CD4-positive, alpha-beta T cell treated with Interleukin-12 subunit alpha and Interleukin-12 subunit beta, for 1 hour (primary cell): ENCODE results near the gene LIN7A.

Experiments used
- DNase-seq: peaks from one replicate; pipeline ENCODE4 v3.0.0-alpha.2; 2020

LIN7A gene

DNA sequence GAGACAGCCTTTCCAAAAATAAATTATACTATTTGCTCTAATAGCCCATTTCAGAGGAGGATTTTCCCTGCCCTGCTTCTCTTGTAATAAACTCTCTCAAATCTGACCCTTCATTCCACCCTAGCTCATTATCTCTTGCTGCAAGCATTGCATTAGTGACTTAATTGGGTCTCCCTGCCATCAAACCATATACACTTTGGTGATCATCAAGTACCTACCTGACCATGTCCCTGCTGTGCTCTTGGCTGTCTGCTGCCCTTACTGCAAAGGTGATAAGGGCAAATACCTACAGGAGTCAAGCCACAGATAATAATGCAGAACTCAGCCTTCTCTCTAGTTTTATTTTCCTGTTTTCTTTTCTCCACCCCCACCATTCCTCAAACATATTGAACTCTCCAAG is 88.4 kb downstream of the LIN7A start:
- no peak for DNase-seq

DNA sequence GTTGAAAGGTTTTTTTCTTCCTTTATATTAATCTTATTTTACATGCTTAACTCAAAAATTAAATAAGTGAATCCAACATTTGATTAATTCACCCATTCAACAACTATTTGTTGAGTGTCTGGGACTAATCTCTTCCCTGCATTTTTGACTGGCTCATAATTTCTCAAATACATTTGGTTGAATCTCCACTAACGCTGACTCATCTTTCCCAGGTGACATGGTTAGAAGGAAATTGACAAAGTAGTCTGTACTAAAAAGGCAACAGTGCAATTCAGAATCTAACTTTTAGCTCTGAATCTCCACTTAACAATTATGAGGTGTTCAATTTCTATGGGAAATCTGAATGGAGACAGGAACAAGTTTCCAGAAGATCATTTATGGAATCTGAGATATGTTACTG is 88.9 kb downstream of the LIN7A start:
- DNase-seq = no peak

DNA sequence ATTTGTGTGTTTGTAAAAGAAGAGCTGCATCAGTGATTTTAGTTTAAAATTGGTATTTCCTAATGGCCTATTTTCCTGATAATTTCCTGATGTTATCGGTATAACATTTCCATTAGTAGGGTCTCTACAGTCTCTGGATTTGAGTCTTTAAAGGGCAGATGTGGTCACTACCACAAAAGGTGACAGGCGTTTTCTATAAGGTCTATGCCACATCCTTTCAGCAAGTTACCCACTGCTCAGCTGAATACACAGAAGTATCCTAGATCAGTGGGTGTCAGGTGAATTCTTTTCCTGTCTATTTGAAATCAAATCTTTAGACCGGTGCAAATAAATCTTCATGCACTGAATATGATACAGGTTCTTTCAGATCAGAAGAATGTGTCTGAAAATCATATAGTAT is 90.2 kb downstream of the LIN7A start:
- DNase-seq = no peak

GRCh38 chr12:80846952-80847351 is 90.8 kb downstream of the LIN7A start:
- no peak for DNase-seq

DNA sequence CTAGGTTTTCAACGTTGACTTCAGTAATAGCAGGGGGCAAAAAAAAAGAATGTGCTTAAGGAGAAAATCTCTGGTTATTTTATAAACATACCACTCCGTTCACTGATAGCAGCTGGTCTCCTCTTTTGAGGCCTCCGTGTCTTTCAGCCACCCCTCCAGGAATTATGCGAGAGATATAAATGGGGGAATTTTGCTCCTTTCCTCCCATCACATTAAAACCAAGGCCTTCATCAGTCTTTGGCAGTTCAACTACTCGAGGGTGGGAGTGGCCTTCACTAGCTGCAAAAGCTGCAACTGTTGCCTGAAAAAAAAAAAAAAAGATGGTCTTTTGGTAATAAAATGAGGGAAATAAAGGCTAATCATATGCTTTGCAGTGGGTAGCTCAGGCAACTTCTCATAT is 92.1 kb downstream of the LIN7A start:
- no peak for DNase-seq

GRCh38 chr12:80843969-80844368 is 93.8 kb downstream of the LIN7A start:
- DNase-seq = no peak

DNA sequence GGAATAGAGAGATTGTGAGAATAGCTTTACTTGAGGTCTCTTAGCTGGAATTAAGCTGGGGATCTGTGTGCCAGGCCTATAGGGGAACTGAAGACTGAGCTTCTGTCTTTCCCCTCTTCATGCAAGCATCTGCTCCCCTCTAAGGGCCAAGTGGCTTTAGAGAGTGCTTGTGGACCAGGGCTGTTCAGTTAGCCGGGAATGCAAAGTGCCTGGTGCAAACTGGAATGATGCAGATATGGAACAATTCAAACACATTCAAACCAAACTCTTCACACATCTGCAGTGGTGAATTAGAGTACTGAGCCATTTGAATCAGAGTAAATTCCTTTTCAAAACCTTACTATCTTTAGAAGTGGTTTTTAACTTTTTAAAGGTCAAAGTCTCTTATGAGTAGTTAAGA is 99.0 kb downstream of the LIN7A start:
- DNase-seq = no peak

- no peak for DNase-seq
These were observed 99.6 kb downstream of the LIN7A start for GRCh38 chr12:80838024-80838658.

DNA sequence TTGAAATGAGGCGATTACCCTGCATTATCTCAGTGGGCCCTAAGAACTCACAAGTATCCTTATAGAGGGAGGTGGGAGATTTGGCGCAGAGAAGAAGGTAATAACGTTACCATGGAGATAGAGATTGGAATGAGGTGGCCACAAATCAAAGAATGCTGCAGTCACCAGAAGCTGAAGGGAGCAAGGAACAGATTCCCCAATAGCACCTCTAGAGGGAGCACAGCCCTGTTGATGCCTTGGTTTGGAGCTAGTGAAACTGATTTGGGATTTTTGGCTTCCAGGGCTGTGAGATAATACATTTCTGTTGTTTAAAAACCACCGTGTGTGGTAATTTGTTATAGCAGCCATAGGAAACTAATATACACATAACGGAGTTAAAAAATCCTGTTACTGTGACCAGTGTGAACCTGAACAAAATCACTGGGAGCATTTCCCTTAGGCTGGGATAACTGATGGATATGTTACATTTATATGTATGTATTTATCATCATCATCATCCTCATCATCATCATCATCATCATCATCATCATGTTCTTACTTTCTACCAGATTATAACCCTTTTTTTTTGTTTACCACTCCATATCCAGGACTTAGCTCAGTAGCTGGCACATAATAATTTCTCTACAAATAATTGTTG is 100.3 kb downstream of the LIN7A start:
- DNase-seq = no peak

- DNase-seq = no peak
These were observed 103.0 kb downstream of the LIN7A start for GRCh38 chr12:80834724-80835123.

DNA sequence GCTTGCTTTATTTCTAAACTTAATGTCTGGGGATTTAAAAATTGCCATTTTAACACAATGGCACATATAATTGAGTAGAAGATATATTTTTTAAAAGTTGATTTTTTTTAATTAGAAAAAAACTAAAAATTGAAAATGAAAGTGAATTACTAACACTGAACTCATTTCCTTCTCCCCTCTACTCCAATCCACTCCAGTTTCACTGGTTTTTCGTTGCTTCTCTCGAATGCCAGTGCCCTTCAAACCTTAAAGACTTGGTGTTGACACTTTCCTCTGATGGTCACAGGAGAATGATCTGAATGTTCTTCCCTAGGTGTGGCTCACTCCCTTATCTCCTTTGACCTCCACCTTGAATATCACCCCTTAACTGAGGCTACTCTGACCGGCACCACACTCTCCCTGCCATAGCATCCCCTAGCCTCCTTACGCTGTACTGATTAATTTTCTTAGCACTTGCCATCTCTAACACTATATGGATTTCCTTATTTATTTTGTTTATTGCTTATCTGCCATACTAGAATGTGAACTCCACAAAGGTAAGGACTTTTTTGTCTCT is 107.1 kb downstream of the LIN7A start:
- DNase-seq = no peak

- DNase-seq = no peak
These were observed 108.0 kb downstream of the LIN7A start for GRCh38 chr12:80829767-80830166.

DNA sequence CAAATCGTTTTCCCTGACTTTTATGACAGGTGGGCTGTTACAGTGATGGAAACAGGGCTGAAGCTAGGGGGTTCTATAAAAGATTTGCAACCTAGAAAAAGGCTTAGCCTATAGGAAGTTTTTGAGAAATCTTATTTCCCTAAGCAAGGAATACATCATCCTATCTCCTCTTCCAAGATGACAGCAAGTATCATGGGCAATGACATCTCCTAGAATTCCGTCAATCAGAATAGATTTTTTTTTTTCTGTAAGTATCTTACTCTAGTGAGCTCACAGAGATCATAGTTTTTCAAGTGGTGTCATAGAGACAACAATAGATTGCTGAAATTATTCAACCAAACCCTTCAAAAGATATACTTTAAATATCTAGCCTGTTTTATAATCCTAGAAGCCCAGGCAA is 112.2 kb downstream of the LIN7A start:
- no peak for DNase-seq

- no peak for DNase-seq
These were observed 114.3 kb downstream of the LIN7A start for GRCh38 chr12:80823393-80823792.

- no peak for DNase-seq
These were observed 116.2 kb downstream of the LIN7A start for GRCh38 chr12:80821513-80822000.

GRCh38 chr12:80818878-80819277 is 118.9 kb downstream of the LIN7A start:
- DNase-seq = no peak

DNA sequence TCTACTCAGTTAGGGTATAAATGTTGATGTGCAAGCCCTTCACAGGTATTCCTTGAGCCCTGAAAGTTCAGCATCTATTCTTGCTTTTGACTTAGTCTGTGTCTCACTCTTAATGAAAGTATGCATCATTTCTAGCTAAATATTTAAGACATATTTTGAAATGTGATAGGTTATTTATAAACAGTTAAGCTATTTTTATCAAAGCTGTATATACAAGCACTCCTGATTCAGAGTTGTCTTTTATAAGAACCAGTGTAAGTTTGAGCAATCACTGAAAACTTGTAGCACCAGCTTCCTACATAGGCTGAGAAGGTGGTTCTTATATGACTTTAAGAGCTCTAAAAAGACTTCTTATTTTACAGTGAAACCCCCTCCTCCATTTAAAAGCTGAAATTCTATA is 122.4 kb downstream of the LIN7A start:
- DNase-seq = no peak

GRCh38 chr12:80814453-80814852 is 123.3 kb downstream of the LIN7A start:
- DNase-seq = no peak

GRCh38 chr12:80813820-80814219 is 123.9 kb downstream of the LIN7A start:
- no peak for DNase-seq

GRCh38 chr12:80811957-80812708 is 125.6 kb downstream of the LIN7A start:
- DNase-seq = no peak

DNA sequence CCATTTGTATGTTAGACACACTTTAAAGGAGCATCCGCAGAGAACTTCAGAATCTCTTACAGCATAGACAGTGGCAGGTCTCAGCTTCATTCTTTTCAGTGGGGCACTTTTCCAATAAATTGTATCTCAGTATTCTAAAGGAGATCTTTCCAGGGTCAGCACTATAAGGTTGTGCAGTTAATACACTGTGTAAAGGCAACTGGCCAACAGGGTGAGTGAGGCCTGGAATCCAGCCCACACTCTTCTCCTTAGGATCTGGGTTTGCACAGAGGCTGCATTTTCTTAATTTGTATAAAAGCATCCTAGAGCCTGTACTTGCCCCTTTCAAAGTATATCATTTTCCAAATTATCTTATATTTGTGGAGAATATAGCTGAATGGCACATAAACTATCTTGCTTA is 126.9 kb downstream of the LIN7A start:
- no peak for DNase-seq

DNA sequence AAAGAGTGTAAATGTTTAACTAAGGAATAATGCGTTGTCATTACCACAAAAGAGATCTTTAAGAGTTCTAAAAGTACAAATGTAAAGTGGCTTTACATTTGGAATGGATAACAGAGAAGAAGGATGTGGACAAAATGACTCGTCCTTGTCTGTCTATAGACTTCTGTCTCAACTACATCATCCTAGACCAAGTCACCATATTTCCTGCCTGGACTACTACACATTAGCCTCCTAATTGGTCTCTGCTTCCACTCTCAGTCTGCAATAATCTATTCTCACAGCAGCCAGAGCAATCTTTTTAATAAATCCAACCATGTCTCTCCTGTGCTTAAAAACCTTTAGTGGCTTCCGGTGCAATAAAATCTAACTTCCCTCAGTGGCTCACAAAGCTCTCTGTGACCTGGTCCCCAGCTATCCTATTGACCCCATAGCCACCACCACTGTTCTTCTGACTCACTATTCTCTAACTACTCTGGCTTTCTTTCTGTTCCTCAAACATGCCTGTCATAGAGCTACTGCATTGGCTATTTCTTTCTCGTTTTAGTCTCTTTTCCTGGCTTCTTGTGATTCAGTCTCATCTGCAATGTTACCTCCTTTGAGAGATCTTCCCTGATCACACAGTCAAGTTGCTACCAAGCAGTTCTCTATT is 130.0 kb downstream of the LIN7A start:
- no peak for DNase-seq

GRCh38 chr12:80805106-80805505 is 132.6 kb downstream of the LIN7A start:
- DNase-seq = no peak
